NB4 (cell line): ENCODE data around the gene CFAP97D2.
A peak's percentile ranks its signal among the peaks of the same experiment; 100 is the strongest.

Source experiments
- DNase-seq: peaks from one replicate; pipeline ENCODE4 v3.0.0; 2010; ENCODE audit warnings: low read depth
- H3K4me3 ChIP-seq: one replicate; pipeline ENCODE4 v1.5.1; 2011; ENCODE audit warnings: mild to moderate bottlenecking, low read depth, low read length, moderate library complexity
- MYC ChIP-seq: IDR thresholded peaks from 2 replicates; pipeline ENCODE4 v1.6.1; 2011; ENCODE audit warnings: low read depth, low read length
- POLR2A ChIP-seq: IDR thresholded peaks from 2 replicates; pipeline ENCODE4 v1.6.1; 2011; ENCODE audit warnings: mild to moderate bottlenecking; ENCODE audit not compliant: insufficient read length; ENCODE audit errors: extremely low read depth
- TF ChIP-seq, protein P1 (sequence below): IDR thresholded peaks from one replicate; pipeline ENCODE4 v1.5.1; 2012; ENCODE audit warnings: low read depth, low read length
- TF ChIP-seq, protein P2 (sequence below): IDR thresholded peaks from 2 replicates; pipeline ENCODE4 v1.6.1; 2011; ENCODE audit warnings: low read depth, low read length

The CFAP97D2 gene

DNA sequence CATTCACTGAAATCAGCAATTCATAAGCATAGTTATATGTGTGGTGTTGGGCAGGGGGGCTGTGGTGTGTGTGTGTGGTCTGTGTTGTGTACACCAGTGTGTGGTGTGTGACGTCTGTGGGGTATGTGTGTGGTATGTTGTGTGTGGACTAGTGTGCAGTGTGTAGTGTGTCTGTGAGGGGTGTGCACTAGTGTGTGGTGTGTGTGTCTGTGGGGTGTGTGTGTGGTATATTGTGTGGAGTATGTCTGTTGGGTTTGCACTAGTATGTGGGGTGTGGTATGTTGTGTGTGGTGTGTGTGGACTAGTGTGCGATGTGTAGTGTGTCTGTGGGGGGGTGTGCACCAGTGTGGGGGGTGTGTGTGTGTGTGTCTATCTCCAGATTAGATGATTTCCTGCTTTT lies 48.5 kb downstream of the CFAP97D2 start:
- no peak for DNase-seq
- TF ChIP-seq POLR2A (no peak), MYC (no peak)
- TF ChIP-seq, protein P1, sequence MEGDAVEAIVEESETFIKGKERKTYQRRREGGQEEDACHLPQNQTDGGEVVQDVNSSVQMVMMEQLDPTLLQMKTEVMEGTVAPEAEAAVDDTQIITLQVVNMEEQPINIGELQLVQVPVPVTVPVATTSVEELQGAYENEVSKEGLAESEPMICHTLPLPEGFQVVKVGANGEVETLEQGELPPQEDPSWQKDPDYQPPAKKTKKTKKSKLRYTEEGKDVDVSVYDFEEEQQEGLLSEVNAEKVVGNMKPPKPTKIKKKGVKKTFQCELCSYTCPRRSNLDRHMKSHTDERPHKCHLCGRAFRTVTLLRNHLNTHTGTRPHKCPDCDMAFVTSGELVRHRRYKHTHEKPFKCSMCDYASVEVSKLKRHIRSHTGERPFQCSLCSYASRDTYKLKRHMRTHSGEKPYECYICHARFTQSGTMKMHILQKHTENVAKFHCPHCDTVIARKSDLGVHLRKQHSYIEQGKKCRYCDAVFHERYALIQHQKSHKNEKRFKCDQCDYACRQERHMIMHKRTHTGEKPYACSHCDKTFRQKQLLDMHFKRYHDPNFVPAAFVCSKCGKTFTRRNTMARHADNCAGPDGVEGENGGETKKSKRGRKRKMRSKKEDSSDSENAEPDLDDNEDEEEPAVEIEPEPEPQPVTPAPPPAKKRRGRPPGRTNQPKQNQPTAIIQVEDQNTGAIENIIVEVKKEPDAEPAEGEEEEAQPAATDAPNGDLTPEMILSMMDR: no peak
- TF ChIP-seq, protein P2, sequence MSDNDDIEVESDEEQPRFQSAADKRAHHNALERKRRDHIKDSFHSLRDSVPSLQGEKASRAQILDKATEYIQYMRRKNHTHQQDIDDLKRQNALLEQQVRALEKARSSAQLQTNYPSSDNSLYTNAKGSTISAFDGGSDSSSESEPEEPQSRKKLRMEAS: no peak
- H3K4me3 ChIP-seq: no peak overlapping the region

DNA sequence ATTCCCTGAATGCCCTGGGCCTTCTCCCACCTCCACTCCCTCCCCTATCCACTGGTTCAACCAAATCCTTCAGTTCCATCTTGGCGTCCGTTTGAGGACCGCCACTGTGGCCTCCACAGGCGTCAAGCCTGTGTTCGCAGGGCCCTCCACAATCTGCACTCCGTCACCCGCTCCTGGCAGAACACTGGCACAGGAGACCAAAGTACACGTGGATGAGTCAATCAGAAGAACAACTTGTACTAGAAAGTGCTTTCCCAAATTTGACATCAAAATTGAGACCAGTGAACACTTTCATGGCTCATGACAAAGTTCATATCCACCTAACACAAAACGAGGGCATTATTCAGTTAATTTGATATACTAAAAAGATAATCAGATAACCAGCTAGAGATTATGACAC lies 49.1 kb downstream of the CFAP97D2 start:
- no peak for DNase-seq
- TF ChIP-seq, protein P2: no peak
- H3K4me3 ChIP-seq: no peak overlapping the region

DNA sequence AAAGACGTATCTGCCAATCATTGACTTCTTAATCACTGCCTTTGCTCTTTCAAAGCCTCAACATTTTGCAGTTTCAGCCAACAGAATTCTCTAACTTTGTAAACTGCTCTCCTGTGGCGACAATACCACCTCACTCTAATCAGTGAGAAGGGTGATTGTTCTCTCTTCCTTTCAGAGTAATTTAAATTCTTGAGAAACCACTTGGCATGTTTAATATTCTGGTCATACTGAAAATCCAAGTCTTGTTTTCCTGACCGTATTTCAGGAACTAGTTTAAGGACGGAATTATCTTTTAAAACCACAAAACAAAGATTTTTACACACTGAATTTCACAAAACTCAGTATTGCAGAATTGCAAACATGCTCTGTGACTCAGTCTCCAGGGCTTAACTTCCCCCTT lies 50.4 kb downstream of the CFAP97D2 start:
- no peak for DNase-seq
- TF ChIP-seq, protein P1: no peak
- no peak overlapping the region for H3K4me3 ChIP-seq

DNA sequence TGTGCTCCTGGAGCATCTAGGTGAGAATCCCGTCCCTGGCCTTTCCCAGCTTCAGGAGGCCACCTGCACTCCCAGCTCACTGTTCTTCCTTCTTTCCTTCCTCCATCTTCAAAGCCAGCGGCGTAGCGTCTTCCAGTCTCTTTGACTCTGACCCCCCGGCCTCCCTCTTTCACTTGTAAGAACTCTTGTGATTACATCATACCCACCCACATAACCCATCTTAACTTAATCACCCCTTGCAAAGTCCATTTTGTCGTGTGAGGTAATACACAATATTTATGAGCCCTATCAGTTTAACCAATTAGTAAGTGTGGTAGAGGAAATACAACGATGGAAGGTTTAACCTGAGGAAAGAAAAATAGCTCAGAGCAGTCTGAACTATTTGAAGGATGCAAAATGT lies 51.1 kb downstream of the CFAP97D2 start:
- TF ChIP-seq, protein P2: no peak
- TF ChIP-seq, protein P1: no peak
- TF ChIP-seq MYC (no peak), POLR2A (no peak)
- no peak overlapping the region for H3K4me3 ChIP-seq
- DNase-seq: peak; percentile 85

DNA sequence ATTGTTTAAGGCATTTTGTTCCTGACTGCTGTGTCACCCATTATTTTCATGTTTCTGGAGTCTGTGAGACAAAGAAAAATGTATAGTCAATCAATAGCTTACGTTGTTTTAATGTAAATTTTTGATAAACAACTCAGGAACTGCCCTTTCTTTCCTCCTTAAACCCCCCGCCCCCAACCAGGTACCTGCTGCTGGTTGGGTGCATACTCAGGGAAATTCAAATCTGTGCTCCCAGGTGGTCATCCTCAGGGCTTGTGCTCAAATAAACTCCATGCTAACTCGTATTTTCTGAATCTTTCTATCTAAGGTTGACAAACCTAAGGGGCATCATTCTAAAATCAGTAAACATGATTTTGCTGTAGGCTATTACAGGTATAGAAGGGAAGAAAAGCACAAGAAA lies 51.5 kb downstream of the CFAP97D2 start:
- DNase-seq: no peak
- no peak overlapping the region for H3K4me3 ChIP-seq
- TF ChIP-seq MYC (no peak), POLR2A (no peak)
- TF ChIP-seq, protein P2: no peak
- TF ChIP-seq, protein P1: no peak

DNA sequence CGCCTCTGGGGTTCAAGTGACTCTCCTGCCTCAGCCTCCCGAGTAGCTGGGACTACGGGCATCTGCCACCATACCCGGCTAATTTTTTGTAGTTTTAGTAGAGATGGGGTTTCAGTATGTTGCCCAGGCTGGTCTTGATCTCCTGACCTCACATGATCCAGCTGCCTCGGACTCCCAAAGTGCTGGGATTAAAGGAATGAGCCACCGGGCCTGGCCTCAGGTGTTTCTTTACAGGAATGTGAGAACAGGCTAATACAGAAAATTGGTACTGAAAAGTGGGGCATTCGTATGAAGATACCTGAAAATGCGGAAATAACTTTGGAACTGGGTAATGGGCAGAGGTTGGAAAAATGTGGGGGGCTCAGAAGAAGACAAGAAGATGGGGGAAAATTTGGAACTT lies 52.8 kb downstream of the CFAP97D2 start:
- TF ChIP-seq POLR2A: no peak
- H3K4me3 ChIP-seq: no peak overlapping the region
- no peak for DNase-seq

DNA sequence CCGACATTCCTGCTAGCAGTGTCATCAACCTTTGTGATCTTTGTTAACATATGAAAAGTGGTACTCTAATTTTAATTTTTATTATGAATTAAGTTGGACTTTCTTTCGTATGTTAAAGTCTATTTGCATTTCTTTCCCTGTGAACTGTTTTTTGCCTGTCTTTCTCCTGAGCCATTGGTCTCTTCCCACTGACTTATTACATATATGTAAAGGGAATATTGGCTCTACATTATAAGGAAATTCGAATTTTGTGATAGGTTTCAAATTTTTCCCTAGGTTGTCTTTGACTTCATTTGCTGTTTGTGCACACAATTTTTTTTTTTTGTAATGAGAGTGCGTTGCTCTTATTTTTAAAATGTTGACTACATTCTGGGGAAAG lies 55.2 kb downstream of the CFAP97D2 start:
- TF ChIP-seq POLR2A (no peak), MYC (no peak)
- TF ChIP-seq, protein P2: no peak
- TF ChIP-seq, protein P1: no peak
- H3K4me3 ChIP-seq: no peak overlapping the region

More for the DNA sequence above, 55.2 kb downstream of the CFAP97D2 start:
- no peak for DNase-seq
